ENCODE data around the gene ATP5IF1. TPM values are rescaled to one million over a fixed set of nuclear protein-coding genes. Genes with fewer than 3 reads are reported as not detected.

Gene ATP5IF1
- total and polyA plus RNA-seq, 2 of the 8 experiments (the other 6 are each of a cell fraction or from before 2014, with no cell fraction given) = 198 to 242 TPM

DNA sequence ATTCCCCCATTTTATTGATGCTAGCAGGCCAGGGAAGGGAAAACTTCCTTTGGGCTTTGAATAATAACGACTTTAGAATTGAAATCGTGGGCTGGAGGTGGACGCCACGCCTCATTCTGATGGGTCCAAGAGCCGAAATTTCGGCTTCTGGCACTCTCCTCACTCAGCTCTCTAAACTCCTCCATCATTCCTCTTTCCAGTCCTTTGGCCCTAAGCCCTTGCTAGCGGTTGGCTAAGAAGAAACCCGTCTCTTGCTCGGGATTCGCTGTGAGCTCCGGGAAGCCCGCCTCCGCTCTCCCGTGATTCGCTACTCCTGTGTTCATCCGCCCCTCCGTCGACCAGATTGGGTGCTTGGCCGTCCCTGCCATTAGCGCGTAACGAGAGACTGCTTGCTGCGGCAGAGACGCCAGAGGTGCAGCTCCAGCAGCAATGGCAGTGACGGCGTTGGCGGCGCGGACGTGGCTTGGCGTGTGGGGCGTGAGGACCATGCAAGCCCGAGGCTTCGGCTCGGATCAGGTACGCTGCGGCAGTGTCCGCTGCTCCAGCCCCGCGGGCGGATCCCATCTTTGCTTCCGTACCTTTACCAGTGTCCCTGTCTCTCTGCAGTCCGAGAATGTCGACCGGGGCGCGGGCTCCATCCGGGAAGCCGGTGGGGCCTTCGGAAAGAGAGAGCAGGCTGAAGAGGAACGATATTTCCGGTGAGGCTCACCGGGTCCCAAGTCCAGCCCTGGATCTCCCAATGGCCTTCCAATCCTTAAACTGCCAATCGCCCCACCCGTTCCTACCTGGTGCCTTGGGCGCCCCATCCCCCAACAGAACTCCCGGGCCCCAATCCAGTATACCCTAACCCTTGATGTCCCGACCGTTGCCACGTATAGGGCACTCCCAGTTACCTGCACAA, at the start of gene ATP5IF1 (continued):
- TF ChIP-seq, protein P1, sequence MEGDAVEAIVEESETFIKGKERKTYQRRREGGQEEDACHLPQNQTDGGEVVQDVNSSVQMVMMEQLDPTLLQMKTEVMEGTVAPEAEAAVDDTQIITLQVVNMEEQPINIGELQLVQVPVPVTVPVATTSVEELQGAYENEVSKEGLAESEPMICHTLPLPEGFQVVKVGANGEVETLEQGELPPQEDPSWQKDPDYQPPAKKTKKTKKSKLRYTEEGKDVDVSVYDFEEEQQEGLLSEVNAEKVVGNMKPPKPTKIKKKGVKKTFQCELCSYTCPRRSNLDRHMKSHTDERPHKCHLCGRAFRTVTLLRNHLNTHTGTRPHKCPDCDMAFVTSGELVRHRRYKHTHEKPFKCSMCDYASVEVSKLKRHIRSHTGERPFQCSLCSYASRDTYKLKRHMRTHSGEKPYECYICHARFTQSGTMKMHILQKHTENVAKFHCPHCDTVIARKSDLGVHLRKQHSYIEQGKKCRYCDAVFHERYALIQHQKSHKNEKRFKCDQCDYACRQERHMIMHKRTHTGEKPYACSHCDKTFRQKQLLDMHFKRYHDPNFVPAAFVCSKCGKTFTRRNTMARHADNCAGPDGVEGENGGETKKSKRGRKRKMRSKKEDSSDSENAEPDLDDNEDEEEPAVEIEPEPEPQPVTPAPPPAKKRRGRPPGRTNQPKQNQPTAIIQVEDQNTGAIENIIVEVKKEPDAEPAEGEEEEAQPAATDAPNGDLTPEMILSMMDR (IDR thresholded peaks at IDR 0.05; ENCODE audit: control extremely low read depth in 1 of 3, insufficient read depth in 1 of 3, low read depth in 1 of 3, low read length in 3 of 3) = no peak
- TF ChIP-seq CBX5 (IDR thresholded peaks at IDR 0.05; ENCODE audit: low read depth, low read length) (no peak), BACH1 (IDR thresholded peaks at IDR 0.05; ENCODE audit: low read length) (no peak), KDM5A (IDR thresholded peaks at IDR 0.05; ENCODE audit: low read length) (peak; percentile 65), SP4 (IDR thresholded peaks at IDR 0.05; ENCODE audit: low read length) (0 out of 2 replicates have a peak, but pooled peaks have one; percentile 27), ASH2L (IDR thresholded peaks at IDR 0.05; ENCODE audit: low read length) (peak; percentile 79), FOSL1 (IDR thresholded peaks at IDR 0.05; ENCODE audit: insufficient read depth, low read depth, low read length) (no peak), TAF7 (optimal IDR thresholded peaks at IDR 0.05; ENCODE audit: borderline replicate concordance, low read depth, low read length) (peak; percentile 69), YY1 (IDR thresholded peaks at IDR 0.05; ENCODE audit: low read depth, low read length) (peak; percentile 73; the same call in 1 of the 2 replicates), SUZ12 (IDR thresholded peaks at IDR 0.05; ENCODE audit: low read length) (no peak), TAF1 (IDR thresholded peaks at IDR 0.05; ENCODE audit: low read depth, low read length) (peak; percentile 87), PHF8 (conservative IDR thresholded peaks at IDR 0.05; ENCODE audit: low read depth, low read length) (peak; percentile 95), SP2 (IDR thresholded peaks at IDR 0.05; ENCODE audit: low read length) (peak; percentile 80), POLR2A (IDR thresholded peaks at IDR 0.05; ENCODE audit: control extremely low read depth in 1 of 2, low read depth in 2 of 2, low read length in 2 of 2) (peak; percentile 86 to 94), CHD2 (IDR thresholded peaks at IDR 0.05; ENCODE audit: low read length) (peak; percentile 90), SP1 (IDR thresholded peaks at IDR 0.05; ENCODE audit: low read depth, low read length) (peak; percentile 98), RXRA (IDR thresholded peaks at IDR 0.05; ENCODE audit: insufficient read depth, low read depth, low read length) (no peak), TBP (IDR thresholded peaks at IDR 0.05; ENCODE audit: low read depth, low read length) (peak; percentile 87)
- TF ChIP-seq, protein P2, sequence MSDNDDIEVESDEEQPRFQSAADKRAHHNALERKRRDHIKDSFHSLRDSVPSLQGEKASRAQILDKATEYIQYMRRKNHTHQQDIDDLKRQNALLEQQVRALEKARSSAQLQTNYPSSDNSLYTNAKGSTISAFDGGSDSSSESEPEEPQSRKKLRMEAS (IDR thresholded peaks at IDR 0.05) = peak; percentile 52; the same call in 1 of the 2 replicates
- TF ChIP-seq, protein P3, sequence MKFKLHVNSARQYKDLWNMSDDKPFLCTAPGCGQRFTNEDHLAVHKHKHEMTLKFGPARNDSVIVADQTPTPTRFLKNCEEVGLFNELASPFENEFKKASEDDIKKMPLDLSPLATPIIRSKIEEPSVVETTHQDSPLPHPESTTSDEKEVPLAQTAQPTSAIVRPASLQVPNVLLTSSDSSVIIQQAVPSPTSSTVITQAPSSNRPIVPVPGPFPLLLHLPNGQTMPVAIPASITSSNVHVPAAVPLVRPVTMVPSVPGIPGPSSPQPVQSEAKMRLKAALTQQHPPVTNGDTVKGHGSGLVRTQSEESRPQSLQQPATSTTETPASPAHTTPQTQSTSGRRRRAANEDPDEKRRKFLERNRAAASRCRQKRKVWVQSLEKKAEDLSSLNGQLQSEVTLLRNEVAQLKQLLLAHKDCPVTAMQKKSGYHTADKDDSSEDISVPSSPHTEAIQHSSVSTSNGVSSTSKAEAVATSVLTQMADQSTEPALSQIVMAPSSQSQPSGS (IDR thresholded peaks at IDR 0.05; ENCODE audit: low read length) = no peak

Data from H1 (cell line).